Dedifferentiated amniotic fluid mesenchymal stem cell (primary cell): ENCODE measurements around the gene MED15.

Experiments used
- DNase-seq: peaks from one replicate; pipeline ENCODE4 v3.0.0-alpha.2; 2016; ENCODE audit errors: extremely low spot score

Gene MED15

GRCh38 chr22:20625270-20625669 is 117.9 kb downstream of the MED15 start:
- DNase-seq = no peak

DNA sequence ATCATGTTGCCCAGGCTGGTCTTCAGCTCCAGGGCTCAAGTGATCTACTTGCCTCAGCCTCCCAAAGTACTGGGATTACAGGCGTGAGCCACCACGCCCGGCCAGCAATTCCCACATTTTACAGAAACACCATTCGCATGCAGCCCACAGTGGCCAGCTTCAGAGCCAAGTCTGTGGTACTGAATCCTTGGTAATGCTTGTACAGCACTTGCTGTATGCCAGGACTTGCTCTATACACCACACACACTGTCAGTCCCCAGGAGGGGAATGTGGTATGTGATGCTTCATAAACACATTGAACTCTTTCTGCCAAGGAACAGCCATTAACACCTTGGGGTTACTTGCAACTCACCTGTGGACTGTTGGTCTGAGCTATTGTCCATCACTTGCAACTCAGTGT is 119.4 kb downstream of the MED15 start:
- no peak for DNase-seq

DNA sequence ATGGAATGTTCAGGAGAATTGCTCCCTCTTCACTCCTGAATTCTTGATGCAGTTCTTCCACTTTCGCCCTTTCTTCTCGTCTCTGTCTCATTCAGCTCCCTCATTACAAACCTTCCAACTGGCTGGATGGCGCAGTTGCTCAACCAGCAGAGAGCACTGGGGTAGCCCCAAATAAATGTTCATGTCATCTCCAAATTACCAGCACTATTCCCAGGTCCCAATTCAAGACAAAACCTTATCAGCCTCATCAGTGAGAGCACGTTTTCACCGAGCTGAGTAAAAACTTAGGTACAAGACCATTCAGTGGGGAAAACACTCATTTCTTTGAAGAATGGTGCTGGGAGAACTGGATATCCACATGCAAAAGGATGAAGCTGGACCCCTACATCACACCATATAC is 120.0 kb downstream of the MED15 start:
- DNase-seq = no peak

GRCh38 chr22:20628081-20628939 is 120.9 kb downstream of the MED15 start:
- DNase-seq = no peak

DNA sequence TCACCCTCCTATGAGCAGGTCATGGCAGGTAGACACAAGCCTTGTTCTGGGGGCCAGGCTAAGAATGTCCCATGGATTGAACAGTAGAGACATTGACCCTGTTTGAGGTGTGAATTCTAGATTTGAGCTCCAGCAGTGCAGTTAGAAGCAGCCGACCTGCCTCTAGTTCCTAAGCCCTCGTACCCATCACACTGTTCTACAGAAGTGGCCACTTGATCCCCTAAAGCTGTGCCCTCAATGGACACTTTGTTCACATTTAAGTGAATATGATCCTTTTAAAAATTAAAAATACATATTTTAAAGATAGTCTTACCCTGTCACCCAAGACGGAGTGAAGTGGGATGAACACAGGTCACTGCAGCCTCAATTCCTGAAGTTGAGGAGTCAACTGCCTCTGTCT is 122.0 kb downstream of the MED15 start:
- no peak for DNase-seq

DNA sequence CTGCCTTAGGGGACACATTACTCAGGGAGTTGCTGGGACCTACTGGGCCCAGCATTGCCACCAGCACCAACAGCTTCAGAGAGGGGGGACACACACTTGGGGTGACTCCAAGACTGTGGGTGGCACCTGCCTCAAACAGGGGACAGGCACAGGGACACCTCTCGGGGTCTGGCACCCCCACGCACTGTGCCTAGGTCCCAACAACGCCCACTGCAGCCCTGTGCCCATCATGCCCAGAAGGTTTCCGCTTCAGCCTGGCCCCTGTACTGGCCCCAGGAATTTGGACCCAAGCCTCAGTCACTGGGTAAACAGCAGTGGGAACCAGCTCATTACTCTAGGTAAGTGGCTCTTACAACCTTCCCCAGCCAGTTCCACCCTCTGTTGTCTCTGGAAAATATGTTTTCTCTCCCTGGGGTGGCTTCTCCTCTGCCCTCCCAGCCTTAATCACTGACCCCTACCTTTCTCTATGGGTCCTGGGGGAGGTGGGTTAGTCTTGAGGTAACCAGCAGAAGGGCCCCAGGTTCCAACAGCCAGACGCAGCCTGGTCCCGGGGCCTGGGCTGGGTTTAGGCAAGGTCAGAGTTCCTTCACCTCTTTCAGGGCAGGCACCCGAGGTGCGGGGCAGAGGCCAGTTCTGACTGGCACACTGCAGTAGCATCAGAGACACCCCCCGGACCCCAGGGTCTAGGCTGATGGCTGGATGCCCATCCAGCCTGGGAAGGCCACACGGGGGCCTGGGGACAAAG is 123.6 kb downstream of the MED15 start:
- no peak for DNase-seq

DNA sequence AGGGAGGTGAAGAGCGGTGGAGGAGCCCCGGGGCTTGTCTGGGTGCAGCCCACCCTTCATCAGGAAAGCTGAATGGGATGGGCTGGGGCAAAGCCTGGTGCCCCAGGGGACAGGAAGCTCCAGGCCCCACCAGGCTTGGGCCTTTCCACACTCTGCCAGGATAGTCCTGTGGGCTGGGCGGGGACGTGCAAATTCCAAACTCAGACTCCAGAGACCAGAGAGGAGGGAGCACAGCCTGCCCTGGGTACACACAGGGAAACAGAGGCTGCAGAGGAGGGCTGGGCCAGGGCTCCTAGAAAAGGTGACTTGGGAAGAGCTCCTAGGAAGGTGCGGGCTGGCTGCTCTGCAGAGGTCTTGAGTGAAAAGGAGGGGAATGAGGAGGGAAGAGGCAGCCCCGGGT is 124.7 kb downstream of the MED15 start:
- no peak for DNase-seq

DNA sequence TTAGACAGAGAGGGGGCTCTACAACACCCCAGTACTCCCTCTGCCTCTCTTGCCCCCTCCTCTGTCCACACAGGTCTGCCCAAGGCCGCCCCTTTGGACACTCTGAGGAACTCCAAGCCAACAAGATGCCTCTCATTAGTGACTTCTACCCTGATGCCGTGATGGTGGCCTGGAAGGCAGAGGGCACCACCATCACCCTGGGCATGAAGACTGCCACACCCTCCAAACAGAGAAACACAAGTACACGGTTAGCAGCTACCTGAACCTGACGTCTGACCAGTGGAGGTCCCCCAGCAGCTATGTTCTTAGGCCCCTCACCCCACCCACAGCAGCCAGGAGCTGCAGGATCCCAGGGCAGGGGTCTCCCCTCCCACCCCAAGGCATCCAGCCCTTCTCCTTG is 125.1 kb downstream of the MED15 start:
- no peak for DNase-seq

GRCh38 chr22:20634560-20635226 is 127.3 kb downstream of the MED15 start:
- DNase-seq = no peak

DNA sequence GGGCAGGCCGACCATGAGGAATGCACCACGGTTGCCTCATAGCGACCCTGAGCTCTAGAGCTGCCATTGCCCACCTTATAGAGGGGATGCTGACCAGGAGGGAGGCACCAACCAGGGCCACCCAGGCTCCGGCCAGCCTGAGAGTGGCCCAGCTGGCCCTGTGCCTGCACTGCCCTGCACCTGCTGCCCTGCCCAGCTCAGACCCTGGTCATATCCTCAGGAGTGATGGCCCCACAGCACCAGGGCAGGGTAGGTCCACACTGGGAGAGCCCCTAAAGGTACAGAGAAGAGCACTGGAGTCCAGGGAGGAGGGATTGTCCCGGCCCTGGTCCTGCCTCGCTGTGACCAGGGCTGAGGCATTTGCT is 127.8 kb downstream of the MED15 start:
- DNase-seq = no peak

DNA sequence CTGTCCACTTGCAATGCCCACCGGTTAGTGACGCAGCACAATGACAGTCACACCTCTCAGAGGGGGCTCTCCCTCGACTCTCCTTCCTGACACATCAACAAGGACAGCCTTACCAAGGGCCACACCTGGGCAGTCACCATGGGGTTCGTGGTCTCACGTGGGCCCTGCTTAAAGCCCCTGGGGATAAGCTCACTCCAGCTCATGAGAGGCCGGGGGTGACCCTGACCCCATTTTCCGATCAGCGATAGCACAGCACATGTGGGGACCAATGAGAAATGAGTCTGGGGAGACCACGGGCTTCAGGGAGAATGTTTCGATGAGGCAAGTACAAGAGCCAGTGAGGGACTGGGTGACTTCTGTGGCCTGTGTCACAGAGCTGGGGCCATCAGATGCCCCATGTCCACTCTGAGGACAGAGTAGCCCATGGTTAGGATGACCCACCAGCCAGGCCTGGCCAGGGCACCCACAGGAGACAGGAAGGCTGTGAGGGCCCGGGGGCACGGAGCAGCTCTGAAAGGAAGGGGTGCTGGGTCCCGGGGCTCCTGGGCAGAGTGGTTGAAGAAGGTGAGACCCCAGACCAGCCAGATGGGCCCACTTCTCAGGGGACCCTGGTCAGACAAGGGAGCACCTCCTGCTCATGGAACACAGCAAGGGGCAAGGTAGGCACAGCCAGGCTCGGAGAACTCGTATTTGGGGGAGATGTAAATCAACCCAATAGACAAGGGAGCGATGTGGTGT is 128.8 kb downstream of the MED15 start:
- no peak for DNase-seq

GRCh38 chr22:20636945-20637344 is 129.5 kb downstream of the MED15 start:
- no peak for DNase-seq
